B cell (primary cell): ENCODE measurements around the gene UBN1. TPM values are rescaled to one million over a fixed set of nuclear protein-coding genes. Genes with fewer than 3 reads are reported as not detected.

ENCODE experiments used
- ATAC-seq: fragments of 200-7000 bp; cut with Tn5 transposase; one replicate; pipeline ENCODE4 v1.10.0; 2021; ENCODE audit warnings: low read depth, mild to moderate bottlenecking, moderate number of reproducible peaks, moderate library complexity
- CTCF ChIA-PET: fragments of 350-600 bp; sonication (Branson Sonifier 250); formaldehyde crosslinking; loops from one replicate; lab custom pipeline; 2021; ENCODE audit warnings: antibody characterized with exemption, inconsistent platforms; lab: Charles Lee
- POLR2A ChIA-PET: fragments of 350-600 bp; sonication (Branson Sonifier 250); formaldehyde crosslinking; loops from one replicate; lab custom pipeline; 2021; ENCODE audit warnings: antibody characterized with exemption; lab: Charles Lee
- DNase-seq: peaks from one replicate; pipeline ENCODE4 v3.0.0; 2013
- H2AFZ ChIP-seq: 2 replicates; pipeline ENCODE4 v1.6.1; 2012; ENCODE audit warnings: mild to moderate bottlenecking, low read depth, low read length; ENCODE audit not compliant: insufficient read depth, poor library complexity, severe bottlenecking
- H3K27ac ChIP-seq, 2 donors: 1 replicate in 1 of 2; 2 replicates in 1 of 2; pipeline ENCODE4 v1.5.1; 2012 to 2013; ENCODE audit warnings: low read length in 2 of 2, mild to moderate bottlenecking in 2 of 2, moderate library complexity in 1 of 2
- H3K27me3 ChIP-seq, 4 experiments: fragments of 200-600 bp in 1 of 4; sonication (generic) in 1 of 4; replicated peaks in 1 of 4; 1 replicate in 2 of 4; 2 replicates in 2 of 4; pipeline versions ENCODE4 v1.6.1 to v1.7.0; 2013 to 2016; ENCODE audit warnings: low read length in 3 of 4, mild to moderate bottlenecking in 2 of 4, mixed read lengths in 1 of 4, moderate library complexity in 1 of 4; ENCODE audit not compliant: insufficient read depth in 4 of 4, control insufficient read depth in 3 of 4; ENCODE audit errors: control extremely low read depth in 1 of 4
- H3K36me3 ChIP-seq, 2 experiments: replicated peaks in 1 of 2; 1 replicate in 1 of 2; 2 replicates in 1 of 2; pipeline versions ENCODE4 v1.6.1 to v1.7.1; 2013; ENCODE audit warnings: low read length in 1 of 2; ENCODE audit not compliant: insufficient read depth in 2 of 2, control insufficient read depth in 1 of 2; ENCODE audit errors: control extremely low read depth in 1 of 2, extremely low read depth in 1 of 2
- H3K4me1 ChIP-seq, 2 donors: fragments of 200-600 bp in 1 of 2; sonication (generic) in 1 of 2; 1 replicate in 1 of 2; 2 replicates in 1 of 2; pipeline versions ENCODE4 v1.5.1 to v1.6.1; 2013 to 2017; ENCODE audit warnings: low read length in 2 of 2; ENCODE audit not compliant: control insufficient read depth in 2 of 2, insufficient read depth in 2 of 2
- H3K4me2 ChIP-seq: replicated peaks from 2 replicates; pipeline ENCODE3; 2012; ENCODE audit warnings: mild to moderate bottlenecking, low read depth, low read length; ENCODE audit not compliant: poor library complexity, severe bottlenecking
- H3K4me3 ChIP-seq, 5 experiments: fragments of 200-600 bp in 1 of 5; sonication (generic) in 1 of 5; 1 replicate in 3 of 5; 2 replicates in 2 of 5; pipeline versions ENCODE4 v1.5.1 to v1.7.0; 2011 to 2016; ENCODE audit warnings: low read length in 4 of 5, mild to moderate bottlenecking in 4 of 5, low read depth in 2 of 5, control low read depth in 1 of 5, moderate library complexity in 1 of 5; ENCODE audit not compliant: insufficient read depth in 1 of 5; ENCODE audit errors: control extremely low read depth in 1 of 5, extremely low read depth in 1 of 5
- H3K79me2 ChIP-seq: fragments of 200-600 bp; sonication (generic); one replicate; pipeline ENCODE4 v1.6.0; 2016; ENCODE audit warnings: low read length; ENCODE audit not compliant: control insufficient read depth, insufficient read depth
- H3K9ac ChIP-seq: fragments of 200-600 bp; sonication (generic); 2 replicates; pipeline ENCODE4 v1.6.1; 2017; ENCODE audit warnings: mild to moderate bottlenecking, low read length, moderate library complexity
- H3K9me3 ChIP-seq, 3 donors: one replicate each; pipeline versions ENCODE4 v1.6.1 to v1.7.1; 2013; ENCODE audit warnings: low read length in 2 of 3; ENCODE audit not compliant: control insufficient read depth in 2 of 3, insufficient read depth in 1 of 3; ENCODE audit errors: control extremely low read depth in 1 of 3
- H4K20me1 ChIP-seq: 2 replicates; pipeline ENCODE4 v1.6.0; 2012; ENCODE audit warnings: mild to moderate bottlenecking, low read length; ENCODE audit not compliant: insufficient read depth, control insufficient read depth, poor library complexity, severe bottlenecking
- H3K27ac Mint-ChIP-seq: one replicate; pipeline ENCODE4 v1.8.0; 2021; ENCODE audit warnings: mixed read lengths
- H3K27me3 Mint-ChIP-seq: one replicate; pipeline ENCODE4 v1.8.0; 2021; ENCODE audit warnings: mixed read lengths
- H3K4me1 Mint-ChIP-seq: one replicate; pipeline ENCODE4 v1.8.0; 2021; ENCODE audit warnings: mixed read lengths
- H3K4me3 Mint-ChIP-seq: one replicate; pipeline ENCODE4 v1.8.0; 2021; ENCODE audit warnings: mixed read lengths
- H3K9me3 Mint-ChIP-seq: one replicate; pipeline ENCODE4 v1.8.0; 2022; ENCODE audit warnings: mixed read lengths; ENCODE audit not compliant: insufficient read depth
- CTCF ChIP-seq: fragments of 200-600 bp; IDR thresholded peaks from one replicate; pipeline ENCODE4 v1.8.0; 2022; ENCODE audit warnings: antibody characterized with exemption, mild to moderate bottlenecking
- EZH2 ChIP-seq: IDR thresholded peaks from 2 replicates; pipeline ENCODE4 v1.6.1; 2012; ENCODE audit warnings: borderline replicate concordance, low read depth, mild to moderate bottlenecking, moderate library complexity, low read length; ENCODE audit not compliant: insufficient read depth, poor library complexity, severe bottlenecking
- WGBS: methylation state at CpG from one replicate; pipeline ENCODE4 v1.1.5; 2013; ENCODE audit warnings: missing lambda C conversion rate; ENCODE audit not compliant: insufficient coverage; 5-methylcytosine and 5-hydroxymethylcytosine counted together
- intact Hi-C: fragments of 100-400 bp; cut with micrococcal nuclease; formaldehyde crosslinking; loops from one replicate; pipeline ENCODE4 v1.10.0; 2022
- polyA plus RNA-seq: library from polyadenylated mRNA; depleted of rRNA; stranded (reverse); fragments of >200 nt; gene quantifications from 2 replicates; pipeline ENCODE4 v1.2.3, GENCODE V29; 2012
- total RNA-seq, 2 donors: library from RNA; stranded (reverse); fragments of 120-200 nt in 1 of 2; gene quantifications; 1 replicate in 1 of 2; 2 replicates in 1 of 2; pipeline versions ENCODE4 v1.2.3 to v1.2.4, GENCODE V29; 2013 to 2022

UBN1 gene
- total and polyA plus RNA-seq, 2 donors (not counting 1 experiment from before 2014, with no cell fraction given) = 16.6 to 38.1 TPM

- Histone ChIP-seq H3K9ac (peak within 1 kb of the TSS; percentile 84), H3K79me2 (no peaks in the 10 kb centered on the region), H3K4me2 (peak within 1 kb of the TSS; percentile 93), H3K9me3 (no peaks in the 10 kb centered on the region), H3K4me1 (peaks cover 26 to 27% of the 10 kb centered on the region in 2 donors), H3K36me3 (peaks cover 0 to 12% of the 10 kb centered on the region in 2 experiments), H4K20me1 (no peaks in the 10 kb centered on the region), H2AFZ (peak within 1 kb of the TSS; percentile 84), H3K4me3 (peak within 1 kb of the TSS; percentile 36 to 88 (median 75)), H3K27me3 (no peaks in the 10 kb centered on the region), H3K27ac (peak within 1 kb of the TSS; percentile 77 to 88)
- Mint-ChIP-seq H3K4me3 (peak within 1 kb of the TSS; percentile 88), H3K27me3 (no peaks in the 10 kb centered on the region), H3K27ac (peak within 1 kb of the TSS; percentile 92), H3K9me3 (no peaks in the 10 kb centered on the region), H3K4me1 (peaks cover 21% of the 10 kb centered on the region)
- intact Hi-C loops = loop anchor here (1.0 to 5.0 kb wide), 6 partner anchors 35 to 270 kb away; partner anchors contain the start of genes ALG1, ANKS3, DNAAF8 and GLYR1
- ATAC-seq = peak; percentile 69
- DNase-seq = peak; percentile 93
- WGBS = under 1% methylated on average over 70 of the region's 70 CpGs
- CTCF ChIA-PET = interaction anchor here (0.6 to 1.7 kb wide), 4 partner anchors 32 to 100 kb away, joined by 3 read pairs; no protein-coding TSS in a partner anchor
- no peak for TF ChIP-seq CTCF
- no peak for TF ChIP-seq EZH2
- POLR2A ChIA-PET = interaction anchor here (0.6 to 2.6 kb wide), 4 partner anchors 33 to 384 kb away, joined by 3 to 20 read pairs (median 6); partner anchors contain the start of genes ANKS3 and DNAAF8
Observed at GRCh38 chr16:4801962-4802658, 45.2 kb upstream of the UBN1 start, which contains the start of gene ROGDI. TSS of gene ROGDI (minus strand) at chr16:4802633. CDS start at chr16:4802571, 62 bp downstream.
